ENCODE data around the gene ANK2. TPM values are rescaled to one million over a fixed set of nuclear protein-coding genes. Genes with fewer than 3 reads are reported as not detected.

Gene ANK2
- total and polyA plus RNA-seq, 2 of the 13 experiments (the other 11 are each of a cell fraction or from before 2014, with no cell fraction given), result 2.7 to 15.1 TPM

DNA sequence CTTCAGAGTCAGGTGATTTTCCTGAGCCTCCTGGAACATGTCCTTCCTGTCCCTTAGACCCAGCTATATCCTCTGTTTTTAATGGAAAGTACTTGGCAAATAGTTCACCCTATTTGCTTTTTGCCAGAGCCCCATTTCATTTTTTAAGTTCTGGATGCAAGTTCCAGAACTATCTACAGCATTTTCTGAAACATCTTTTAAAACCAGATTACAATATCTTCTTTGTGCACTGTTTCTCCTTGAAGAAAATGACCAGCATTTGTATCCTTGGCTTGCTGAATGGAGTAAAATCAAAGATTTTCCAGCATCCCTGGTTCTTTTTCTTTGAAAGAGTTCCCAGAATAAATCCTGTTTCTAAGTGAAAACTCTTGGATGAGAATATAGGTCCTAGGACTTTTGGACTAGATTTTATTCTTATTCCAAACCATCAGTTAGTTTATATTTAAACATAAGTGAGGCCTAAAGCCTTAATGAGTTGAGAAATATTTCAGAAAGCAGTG is 224.3 kb downstream of the ANK2 start:
- DNase-seq (ENCODE audit: low spot score) (no peak), ATAC-seq (no peak), FAIRE-seq (no peak)
- ChIA-PET POLR2A (no interaction called here), CTCF (ENCODE audit: low intra/inter-chr PET ratio, low total read pairs) (no interaction called here)
- no peak for TF ChIP-seq JUNB (CRISPR knock-in tag; IDR thresholded peaks at IDR 0.05; ENCODE audit: borderline replicate concordance)
- TF ChIP-seq HOXA3 (CRISPR knock-in tag; IDR thresholded peaks at IDR 0.05), result no peak
- no peak for TF ChIP-seq ZFP37 (CRISPR knock-in tag; IDR thresholded peaks at IDR 0.05; ENCODE audit: borderline replicate concordance)
- no peak for TF ChIP-seq HOXA5 (CRISPR knock-in tag; IDR thresholded peaks at IDR 0.05)
- TF ChIP-seq ZFP36L2 (CRISPR knock-in tag; IDR thresholded peaks at IDR 0.05), result no peak
- no peak for TF ChIP-seq FOXK2 (IDR thresholded peaks at IDR 0.05)
- TF ChIP-seq RERE (CRISPR knock-in tag; IDR thresholded peaks at IDR 0.05; ENCODE audit: low read depth), result no peak
- no peak for TF ChIP-seq ZNF75D (CRISPR knock-in tag; IDR thresholded peaks at IDR 0.05; ENCODE audit: borderline replicate concordance)
- no peak for TF ChIP-seq SIN3B (IDR thresholded peaks at IDR 0.05; ENCODE audit: low read length)
- TF ChIP-seq SP1 (IDR thresholded peaks at IDR 0.05), result no peak
- no peak for TF ChIP-seq SP1 (CRISPR knock-in tag; IDR thresholded peaks at IDR 0.05)
- Histone ChIP-seq H3K27ac (ENCODE audit: extremely low read length, insufficient read depth, low read length) (no peak overlapping the region), H3K4me2 (ENCODE audit: low read depth, low read length) (no peak overlapping the region), H2AFZ (ENCODE audit: low read length) (no peak overlapping the region), H3K4me3 (replicated peaks in 1 of 3; ENCODE audit: insufficient read depth in 1 of 3, low read depth in 2 of 3, low read length in 3 of 3) (no peak overlapping the region), H3K36me3 (replicated peaks in 1 of 2; ENCODE audit: control insufficient read depth in 1 of 2, insufficient read depth in 2 of 2, low read length in 2 of 2) (no peaks in the 10 kb centered on the region), H3K79me2 (ENCODE audit: insufficient read depth, low read length) (no peaks in the 10 kb centered on the region), H3K9ac (ENCODE audit: insufficient read depth, low read depth, low read length) (no peak overlapping the region), H3K4me1 (ENCODE audit: insufficient read depth, low read length) (no peaks in the 10 kb centered on the region), H4K20me1 (ENCODE audit: insufficient read depth, low read length) (no peaks in the 10 kb centered on the region), H3K27me3 (ENCODE audit: control insufficient read depth in 1 of 2, insufficient read depth in 2 of 2, low read length in 2 of 2) (no peaks in the 10 kb centered on the region), H3K9me3 (ENCODE audit: low read length) (no peaks in the 10 kb centered on the region)
- BruUV-seq (replicated peaks), result no TSS peak
- in situ Hi-C loops (cut with HindIII; ENCODE audit: extremely low pct_ligation_motif_present, low pct_unique_long_range_greater_than_20kb) (no loop called here), intact Hi-C loops (cut with micrococcal nuclease; ENCODE audit: unreplicated experiment) (no loop called here)
